SK-N-SH (cell line): ENCODE results near the gene NR2C2.

Experiments
- CTCF ChIP-seq: fragments of 200-600 bp; sonication (generic); IDR thresholded peaks from 2 replicates; pipeline ENCODE4 v1.6.1; 2017; ENCODE audit warnings: antibody characterized with exemption, mild to moderate bottlenecking, moderate library complexity
- ELF1 ChIP-seq: IDR thresholded peaks from 2 replicates; pipeline ENCODE4 v1.4.0; 2012
- JUND ChIP-seq: IDR thresholded peaks from 2 replicates; pipeline ENCODE4 v1.4.0; 2012
- MAX ChIP-seq: IDR thresholded peaks from 2 replicates; pipeline ENCODE4 v1.4.0; 2012; ENCODE audit warnings: low read depth
- POLR2AphosphoS5 ChIP-seq: IDR thresholded peaks from 2 replicates; pipeline ENCODE4 v1.6.1; 2012; ENCODE audit warnings: low read depth, low read length
- RAD21 ChIP-seq: IDR thresholded peaks from 2 replicates; pipeline ENCODE4 v1.6.1; 2012; ENCODE audit warnings: mild to moderate bottlenecking, low read length
- RXRA ChIP-seq: IDR thresholded peaks from 2 replicates; pipeline ENCODE4 v1.4.0; 2012; ENCODE audit warnings: low read depth, mild to moderate bottlenecking, borderline replicate concordance
- SMC3 ChIP-seq: IDR thresholded peaks from 2 replicates; pipeline ENCODE4 v1.6.1; 2012; ENCODE audit warnings: low read depth, low read length, improper control_type of control experiment
- TAF1 ChIP-seq: IDR thresholded peaks from 2 replicates; pipeline ENCODE4 v1.6.1; 2012; ENCODE audit warnings: low read depth, mild to moderate bottlenecking, low read length, moderate library complexity, borderline replicate concordance
- TCF12 ChIP-seq: IDR thresholded peaks from 2 replicates; pipeline ENCODE4 v1.4.0; 2012
- USF2 ChIP-seq: fragments of 150-350 bp; IDR thresholded peaks from 2 replicates; pipeline ENCODE4 v1.6.1; 2017; ENCODE audit warnings: antibody characterized with exemption, low read length, low read depth, borderline replicate concordance

GRCh38 chr3:15060029-15060428, 112.6 kb downstream of the NR2C2 start:
- TF ChIP-seq TAF1: no peak
- no peak for TF ChIP-seq USF2
- TF ChIP-seq MAX: no peak
- no peak for TF ChIP-seq POLR2AphosphoS5
- no peak for TF ChIP-seq CTCF
- no peak for TF ChIP-seq ELF1
- TF ChIP-seq RAD21: no peak
- TF ChIP-seq JUND: no peak
- TF ChIP-seq TCF12: no peak
- TF ChIP-seq RXRA: no peak
- no peak for TF ChIP-seq SMC3
